ENCODE measurements around the gene LDLRAD3.

GRCh38 chr11:36048496-36049247, 104.8 kb downstream of the LDLRAD3 start:
- TF ChIP-seq CTCF (IDR thresholded peaks at IDR 0.05) (no peak), POLR2A (IDR thresholded peaks at IDR 0.05) (no peak)
